ENCODE data around the gene SYDE2. TPM values are rescaled to one million over a fixed set of nuclear protein-coding genes. Genes with fewer than 3 reads are reported as not detected.
"Not testable (repeated sequence)": the region's sequence is repeated elsewhere in the genome, so short reads cannot be mapped to it uniquely, and the experiment has no call there.

SYDE2 gene
- total RNA-seq, 1 experiment from 2014 or later, result 1.8 TPM

DNA sequence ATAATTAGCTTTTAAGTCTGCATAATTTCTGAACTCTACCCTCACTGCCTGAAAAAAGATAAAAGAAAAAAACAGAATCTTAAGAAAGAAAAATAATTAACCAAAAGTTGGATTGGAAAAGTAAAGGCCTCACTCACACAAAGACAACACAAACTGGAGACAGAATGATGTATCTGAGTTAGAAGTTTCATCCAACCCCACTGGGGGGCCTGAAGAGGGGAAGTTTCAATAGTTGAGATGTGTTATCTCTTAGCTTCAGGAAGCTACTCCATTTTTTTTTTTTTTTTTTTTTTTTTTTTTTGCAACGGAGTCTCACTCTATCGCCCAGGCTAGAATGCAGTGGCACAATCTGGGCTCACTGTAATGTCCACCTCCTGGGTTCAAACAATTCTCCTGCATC, 19.9 kb downstream of the SYDE2 start:
- in situ Hi-C loops (cut with HindIII; ENCODE audit: low pct_unique_long_range_greater_than_20kb, low sequenced_read_pairs), result no loop called here
- DNase-seq (ENCODE audit: low read depth), result no peak

DNA sequence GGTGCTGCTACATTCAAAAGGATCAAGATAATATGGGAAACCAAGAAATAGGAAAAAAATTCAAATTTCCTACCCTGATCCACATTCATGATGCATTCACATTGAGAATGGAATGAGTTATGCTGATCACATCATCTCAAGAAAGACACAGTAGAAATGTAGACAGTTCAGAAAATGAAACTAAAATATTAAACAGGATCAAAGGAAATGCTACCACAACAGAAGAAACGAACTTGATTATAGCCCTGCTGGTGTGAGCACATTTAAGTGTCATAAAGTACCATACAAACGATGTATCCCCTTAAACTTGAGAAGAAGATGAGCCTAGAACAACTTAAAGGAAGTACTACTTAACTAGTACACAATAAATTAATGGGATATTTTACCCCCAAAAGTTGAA, 21.3 kb downstream of the SYDE2 start:
- no peak for DNase-seq (ENCODE audit: low read depth)
- in situ Hi-C loops (cut with HindIII; ENCODE audit: low pct_unique_long_range_greater_than_20kb, low sequenced_read_pairs), result no loop called here

DNA sequence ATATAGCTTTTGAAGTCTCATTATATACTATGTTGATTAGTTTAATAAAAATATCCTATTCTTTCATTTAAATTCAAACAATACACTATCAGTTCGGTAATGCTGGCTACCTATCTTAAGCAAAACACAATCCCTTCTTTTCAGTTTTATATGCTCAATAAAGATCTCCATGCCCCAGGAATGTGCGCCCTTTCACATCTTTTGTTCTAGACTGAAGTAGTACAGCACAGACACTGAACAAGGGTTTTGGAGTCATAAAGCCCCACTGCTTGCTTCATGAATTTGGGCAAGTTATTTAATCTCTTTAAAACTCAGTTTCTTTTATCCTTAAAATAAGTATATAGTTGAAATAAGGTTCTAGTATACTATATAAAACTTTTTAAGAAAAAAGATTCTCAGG, 22.4 kb downstream of the SYDE2 start:
- DNase-seq (ENCODE audit: low read depth), result no peak
- in situ Hi-C loops (cut with HindIII; ENCODE audit: low pct_unique_long_range_greater_than_20kb, low sequenced_read_pairs), result no loop called here

DNA sequence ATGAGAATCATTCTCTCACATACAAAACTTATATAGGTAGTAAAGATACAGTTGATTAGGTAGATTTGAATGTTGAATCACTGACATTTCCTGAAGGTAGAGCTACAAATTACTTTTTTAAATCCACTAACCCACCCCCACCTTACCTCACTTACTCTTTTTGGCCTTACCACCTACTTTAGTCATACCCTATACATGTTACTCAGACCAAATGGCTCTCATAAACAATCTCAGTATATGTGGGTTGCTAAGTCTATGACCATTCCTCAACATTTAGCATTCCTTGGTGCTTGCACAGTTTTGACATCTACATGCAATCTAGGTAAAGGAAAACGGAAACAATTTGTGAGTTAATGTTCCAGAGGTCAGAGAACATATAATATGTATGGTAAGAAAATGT, 26.3 kb downstream of the SYDE2 start:
- DNase-seq (ENCODE audit: low read depth), result no peak
- in situ Hi-C loops (cut with HindIII; ENCODE audit: low pct_unique_long_range_greater_than_20kb, low sequenced_read_pairs), result no loop called here

DNA sequence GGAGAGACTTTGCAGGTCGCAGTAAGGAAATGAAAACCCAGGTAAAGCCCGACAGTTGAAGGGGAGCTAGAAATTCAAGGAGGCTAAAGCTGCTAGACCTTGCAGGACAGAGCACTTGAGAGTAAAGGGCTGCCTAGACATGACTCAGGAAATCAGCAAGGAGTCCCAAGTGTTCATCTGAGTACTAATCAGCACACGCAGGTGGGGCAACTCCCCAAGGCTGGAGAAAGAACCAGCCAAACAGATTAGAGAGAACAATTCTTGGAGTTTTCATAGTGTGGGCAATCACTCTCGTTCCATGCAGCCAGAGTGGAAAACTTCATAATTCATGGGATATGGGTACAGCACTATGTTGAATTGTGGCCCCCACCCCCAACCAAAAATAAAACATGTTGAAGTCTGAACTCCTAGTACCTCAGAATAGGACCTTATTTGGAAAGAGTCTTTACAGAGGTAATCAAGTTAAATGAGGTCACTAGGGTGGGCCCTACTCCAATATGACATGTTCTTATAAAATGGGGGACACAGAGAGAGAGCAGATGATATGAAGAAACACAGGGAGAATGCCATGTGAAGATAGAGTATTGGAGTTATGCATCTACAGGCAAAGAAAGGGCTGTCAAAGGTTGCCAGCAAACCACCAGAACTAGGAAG, 28.0 kb downstream of the SYDE2 start:
- in situ Hi-C loops (cut with HindIII; ENCODE audit: low pct_unique_long_range_greater_than_20kb, low sequenced_read_pairs), result no loop called here

DNA sequence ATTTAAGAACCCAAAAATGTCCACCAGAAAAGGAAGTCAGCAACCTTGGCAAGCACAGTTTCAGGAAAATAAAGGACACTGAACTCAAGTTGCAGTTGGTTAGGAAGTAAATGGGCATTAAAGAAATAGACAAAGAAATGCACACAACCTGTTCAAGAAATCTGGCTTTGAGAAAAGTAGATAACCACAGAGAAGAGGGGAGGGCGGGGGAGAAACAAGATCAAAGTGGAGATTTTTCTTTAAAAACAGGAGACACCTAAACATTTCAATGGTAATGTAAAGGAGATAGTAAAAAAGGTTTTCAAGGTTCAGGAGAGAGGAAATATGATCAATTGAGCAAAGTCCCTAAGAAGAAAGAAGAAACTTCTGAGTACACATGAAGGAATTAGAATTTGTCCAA, 29.1 kb downstream of the SYDE2 start:
- no peak for DNase-seq (ENCODE audit: low read depth)
- in situ Hi-C loops (cut with HindIII; ENCODE audit: low pct_unique_long_range_greater_than_20kb, low sequenced_read_pairs), result no loop called here

More for the DNA sequence above, 28.0 kb downstream of the SYDE2 start:
- no peak for DNase-seq (ENCODE audit: low read depth)

DNA sequence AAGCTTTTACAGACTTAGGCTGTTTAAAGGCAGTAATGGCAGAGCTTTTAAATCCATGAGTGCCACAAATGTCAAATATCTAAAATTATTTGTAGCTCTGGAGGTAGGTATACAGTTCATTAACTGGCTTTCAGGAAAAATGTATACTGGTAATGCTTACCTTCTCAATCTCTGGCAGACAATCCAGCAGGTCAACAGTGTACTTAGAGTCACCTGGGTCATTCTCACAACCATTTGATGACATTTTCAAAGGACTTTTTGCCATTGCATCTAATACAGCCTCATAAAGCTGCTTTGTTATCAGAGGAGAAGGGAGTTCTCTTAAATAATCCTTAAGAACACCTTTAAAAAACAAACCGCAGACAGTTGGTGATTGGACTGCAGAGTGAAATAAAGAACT, 31.9 kb downstream of the SYDE2 start:
- DNase-seq (ENCODE audit: low read depth), result no peak
- in situ Hi-C loops (cut with HindIII; ENCODE audit: low pct_unique_long_range_greater_than_20kb, low sequenced_read_pairs), result no loop called here

DNA sequence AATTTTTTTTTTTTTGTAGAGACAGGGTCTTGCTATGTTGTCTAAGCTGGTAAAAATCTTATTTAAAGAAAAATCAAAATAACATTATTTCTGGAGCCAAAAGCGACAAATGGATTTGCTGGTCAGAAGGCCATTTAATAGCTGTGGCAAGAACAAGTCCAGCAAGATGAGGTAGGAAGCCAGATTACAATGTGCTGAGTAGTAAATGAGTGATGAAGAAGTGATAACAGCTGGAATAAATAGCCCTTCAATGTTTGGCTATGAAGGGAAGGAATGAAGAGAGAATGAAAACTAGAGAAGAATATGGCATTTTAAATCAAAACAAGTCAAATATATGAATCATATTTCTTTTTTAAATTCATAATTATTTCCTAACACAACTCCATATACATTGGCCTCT, 34.5 kb downstream of the SYDE2 start:
- no peak for DNase-seq (ENCODE audit: low read depth)
- in situ Hi-C loops (cut with HindIII; ENCODE audit: low pct_unique_long_range_greater_than_20kb, low sequenced_read_pairs), result no loop called here

DNA sequence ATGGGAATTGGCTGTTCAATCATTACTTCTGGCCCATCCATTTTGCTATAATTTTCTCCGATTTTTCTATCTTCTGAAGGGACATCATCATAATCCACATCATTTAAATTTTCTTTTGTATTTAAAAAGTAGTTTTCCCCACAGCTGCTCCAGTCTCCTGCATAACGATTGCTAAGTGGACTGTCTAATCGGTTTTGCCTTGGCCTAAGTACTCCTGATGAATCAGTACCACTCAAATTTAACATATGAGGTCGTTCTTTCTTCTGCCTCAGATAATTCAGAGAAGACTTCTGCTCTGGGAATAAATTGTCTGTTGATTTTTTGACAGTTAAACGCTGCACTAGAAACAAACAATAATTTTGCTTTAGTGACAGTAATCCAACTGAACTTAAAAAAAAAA, 41.9 kb downstream of the SYDE2 start:
- in situ Hi-C loops (cut with HindIII; ENCODE audit: low pct_unique_long_range_greater_than_20kb, low sequenced_read_pairs), result no loop called here
- no peak for DNase-seq (ENCODE audit: low read depth)

DNA sequence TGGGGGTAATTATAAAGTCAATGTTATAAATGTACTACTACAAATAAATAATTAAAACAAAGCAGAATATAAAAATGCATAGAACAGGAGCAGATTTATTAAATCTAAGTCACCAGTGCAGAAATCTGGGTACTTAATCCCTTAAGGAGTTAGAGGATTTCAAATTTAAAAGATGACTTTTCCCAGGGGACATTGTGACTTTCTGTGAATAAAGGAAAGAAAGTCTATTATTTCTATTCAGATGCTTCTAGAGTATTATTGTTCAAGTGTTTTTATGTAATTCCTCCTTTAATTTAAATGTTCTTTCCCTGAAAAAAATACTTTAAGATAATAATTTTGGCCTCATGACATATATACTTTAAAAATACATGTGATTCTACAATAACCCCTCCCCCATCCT, 43.4 kb downstream of the SYDE2 start:
- in situ Hi-C loops (cut with HindIII; ENCODE audit: low pct_unique_long_range_greater_than_20kb, low sequenced_read_pairs), result no loop called here

DNA sequence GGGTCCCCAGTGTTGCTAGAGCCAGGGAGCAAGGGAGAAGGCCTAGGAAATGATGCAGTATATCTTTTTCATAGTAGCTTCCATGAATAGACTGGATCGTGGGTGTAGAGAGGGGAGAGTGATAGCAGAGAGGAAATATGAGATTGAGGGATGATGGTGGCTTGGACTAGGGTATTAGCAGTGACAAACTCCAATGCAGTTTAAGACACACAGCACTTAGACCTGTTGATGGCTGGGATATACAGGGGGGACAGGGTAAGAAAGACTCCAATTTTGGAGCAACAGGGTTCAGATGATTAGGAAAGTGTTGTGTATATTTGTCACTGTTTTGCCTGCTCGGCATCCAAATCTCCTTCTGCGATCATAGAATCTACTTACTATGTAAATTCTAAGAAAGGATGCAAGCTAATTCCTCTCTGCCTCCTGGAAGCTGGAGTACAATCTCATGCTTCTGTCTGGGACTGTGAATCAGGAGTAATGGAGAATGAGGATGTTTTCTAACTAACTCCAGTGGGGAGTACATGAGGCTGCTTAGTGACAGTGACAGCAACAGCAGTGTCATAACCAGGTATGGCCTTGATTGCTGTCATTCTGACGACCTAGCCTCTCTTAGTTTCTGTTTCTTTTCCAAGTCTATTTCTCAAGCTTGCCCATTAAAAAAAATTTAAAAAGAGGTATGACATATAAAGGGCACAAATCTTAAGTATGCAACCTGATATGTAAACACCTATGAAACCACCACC, 47.5 kb downstream of the SYDE2 start:
- in situ Hi-C loops (cut with HindIII; ENCODE audit: low pct_unique_long_range_greater_than_20kb, low sequenced_read_pairs), result no loop called here
- no peak for DNase-seq (ENCODE audit: low read depth)

More for the DNA sequence above, 43.4 kb downstream of the SYDE2 start:
- DNase-seq (ENCODE audit: low read depth), result no peak

DNA sequence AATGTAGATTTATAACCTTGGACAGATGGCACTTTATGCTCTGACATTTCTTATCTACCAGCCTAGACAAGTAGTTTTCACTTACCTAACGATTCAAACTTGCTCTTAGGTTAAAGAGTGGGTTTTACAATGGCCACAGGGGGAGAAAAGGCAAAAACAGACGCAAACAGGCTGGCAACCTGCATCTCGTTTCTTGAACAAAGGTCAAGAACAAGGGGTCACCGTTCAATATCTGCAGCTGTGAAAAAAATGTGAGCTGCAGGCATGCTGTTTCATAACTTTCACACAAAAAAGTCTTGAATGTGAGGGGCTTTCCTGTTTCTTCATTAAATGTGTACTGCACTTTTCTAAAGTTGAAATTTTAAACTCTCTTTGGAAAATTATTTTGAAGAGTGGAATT, 49.4 kb downstream of the SYDE2 start:
- in situ Hi-C loops (cut with HindIII; ENCODE audit: low pct_unique_long_range_greater_than_20kb, low sequenced_read_pairs), result no loop called here
- no peak for DNase-seq (ENCODE audit: low read depth)

DNA sequence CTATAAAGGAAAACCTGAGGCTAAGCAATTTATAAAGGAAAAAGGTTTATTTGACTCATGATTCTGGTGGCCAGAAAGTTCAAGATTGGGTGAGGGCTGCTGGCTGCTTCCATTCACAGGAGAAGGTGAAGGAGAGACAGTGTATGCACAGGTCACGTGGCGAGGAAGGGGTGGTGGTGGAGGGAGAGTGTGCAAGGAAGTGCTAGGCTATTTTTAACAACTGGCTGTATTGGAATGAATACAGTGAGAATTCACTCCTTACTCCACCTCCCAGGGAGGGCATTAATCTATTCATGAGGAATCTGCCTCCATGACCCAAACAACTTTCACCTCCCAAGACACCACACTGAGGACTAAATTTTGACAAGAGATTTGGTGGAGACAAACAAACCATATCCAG, 51.0 kb downstream of the SYDE2 start:
- in situ Hi-C loops (cut with HindIII; ENCODE audit: low pct_unique_long_range_greater_than_20kb, low sequenced_read_pairs), result no loop called here

DNA sequence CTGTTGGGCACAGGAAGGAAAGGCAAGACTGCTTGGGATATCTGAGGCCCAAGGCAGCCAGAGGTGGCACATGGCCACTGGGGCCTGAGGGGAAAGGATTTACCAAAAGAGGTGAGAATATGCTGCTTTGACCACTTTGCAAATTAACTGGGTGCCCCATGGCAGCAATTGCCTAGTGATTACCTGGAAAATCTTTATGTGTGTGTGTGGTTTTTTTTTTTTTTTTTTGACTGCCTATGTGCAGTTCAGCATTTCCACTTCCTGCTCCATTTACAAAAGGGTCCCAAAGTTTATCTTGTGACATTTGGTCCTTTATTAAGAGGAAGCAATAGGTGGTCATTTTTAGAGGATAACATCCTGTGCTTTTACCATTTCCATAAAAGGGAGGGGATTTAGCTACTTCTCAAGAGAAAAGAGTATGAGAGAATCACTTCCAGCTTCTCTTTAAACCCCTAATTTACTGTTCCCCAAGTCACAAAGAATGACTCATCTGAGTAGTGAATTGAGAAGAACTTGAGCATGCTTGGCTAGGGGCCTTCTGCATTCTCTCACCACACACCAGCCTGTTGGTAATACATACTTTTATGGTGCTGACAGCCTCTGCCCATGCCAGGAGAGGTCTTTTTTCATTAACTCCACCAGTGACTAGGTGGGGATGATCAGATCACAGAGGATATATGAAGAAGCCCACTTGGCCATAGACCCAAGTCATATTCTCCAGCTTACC, 52.1 kb downstream of the SYDE2 start:
- in situ Hi-C loops (cut with HindIII; ENCODE audit: low pct_unique_long_range_greater_than_20kb, low sequenced_read_pairs), result no loop called here
- DNase-seq (ENCODE audit: low read depth), result no peak

More for the DNA sequence above, 51.0 kb downstream of the SYDE2 start:
- DNase-seq (ENCODE audit: low read depth), result no peak

DNA sequence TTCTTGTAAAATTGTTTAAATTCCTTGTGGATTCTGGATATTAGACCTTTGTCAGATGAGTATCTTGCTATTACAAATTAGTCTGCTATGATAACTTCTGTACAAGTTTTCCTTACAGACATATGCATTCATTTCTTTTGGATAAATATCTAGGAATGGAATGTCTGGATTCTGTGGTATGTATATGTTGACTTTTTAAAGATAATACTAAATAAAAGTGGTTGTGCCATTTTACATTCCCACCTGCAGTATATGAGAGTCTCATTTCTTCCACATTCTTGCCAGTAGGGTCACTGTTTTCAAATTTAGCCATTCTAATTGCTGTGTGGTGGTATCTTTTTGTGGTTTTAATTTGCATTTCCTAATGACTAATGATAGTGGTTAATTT, 53.9 kb downstream of the SYDE2 start:
- DNase-seq (ENCODE audit: low read depth), result no peak
- in situ Hi-C loops (cut with HindIII; ENCODE audit: low pct_unique_long_range_greater_than_20kb, low sequenced_read_pairs), result no loop called here

DNA sequence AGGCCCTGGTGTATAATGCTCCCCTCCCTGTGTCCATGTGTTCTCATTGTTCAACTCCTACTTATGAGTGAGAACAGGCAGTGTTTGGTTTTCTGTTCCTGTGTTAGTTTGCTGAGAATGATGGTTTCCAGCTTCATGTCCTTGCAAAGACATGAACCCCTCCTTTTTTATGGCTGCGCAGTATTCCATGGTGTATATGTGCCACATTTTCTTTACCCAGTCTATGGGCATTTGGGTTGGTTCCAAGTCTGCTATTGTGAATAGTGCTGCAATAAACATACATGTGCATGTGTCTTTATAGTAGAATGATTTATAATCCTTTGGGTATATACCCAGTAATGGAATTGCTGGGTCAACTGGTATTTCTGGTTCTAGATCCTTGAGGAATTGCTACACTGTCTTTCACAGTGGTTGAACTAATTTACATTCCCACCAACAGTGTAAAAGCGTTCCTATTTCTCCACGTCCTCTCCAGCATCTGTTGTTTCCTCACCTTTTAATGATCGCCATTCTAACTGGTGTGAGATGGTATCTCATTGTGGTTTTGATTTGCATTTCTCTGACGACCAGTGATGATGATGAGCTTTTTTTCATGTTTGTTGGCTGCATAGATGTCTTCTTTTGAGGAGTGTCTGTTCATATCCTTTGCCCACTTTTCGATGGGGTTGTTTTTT, 54.4 kb downstream of the SYDE2 start:
- DNase-seq (ENCODE audit: low read depth); in situ Hi-C loops (cut with HindIII; ENCODE audit: low pct_unique_long_range_greater_than_20kb, low sequenced_read_pairs): not testable (repeated sequence)

DNA sequence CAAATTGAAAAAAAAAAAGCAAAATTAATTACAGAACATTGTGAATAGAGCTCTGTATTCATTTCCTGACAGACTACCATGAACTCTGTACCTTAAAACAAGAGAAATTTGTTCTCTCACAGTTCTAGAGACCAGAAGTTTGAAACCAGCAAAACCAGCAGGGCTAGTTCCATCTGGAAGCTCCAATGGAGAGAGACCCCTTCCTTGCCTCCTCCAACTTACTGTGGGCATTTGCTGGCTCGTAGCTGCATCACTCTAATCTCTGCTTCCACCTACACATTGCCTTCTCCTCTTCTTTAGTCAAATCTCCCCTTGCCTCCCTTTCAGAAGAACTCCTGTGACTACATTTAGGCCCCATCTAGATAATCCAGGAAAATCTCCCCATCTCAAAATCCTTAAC, 56.5 kb downstream of the SYDE2 start:
- no peak for DNase-seq (ENCODE audit: low read depth)
- in situ Hi-C loops (cut with HindIII; ENCODE audit: low pct_unique_long_range_greater_than_20kb, low sequenced_read_pairs), result no loop called here

DNA sequence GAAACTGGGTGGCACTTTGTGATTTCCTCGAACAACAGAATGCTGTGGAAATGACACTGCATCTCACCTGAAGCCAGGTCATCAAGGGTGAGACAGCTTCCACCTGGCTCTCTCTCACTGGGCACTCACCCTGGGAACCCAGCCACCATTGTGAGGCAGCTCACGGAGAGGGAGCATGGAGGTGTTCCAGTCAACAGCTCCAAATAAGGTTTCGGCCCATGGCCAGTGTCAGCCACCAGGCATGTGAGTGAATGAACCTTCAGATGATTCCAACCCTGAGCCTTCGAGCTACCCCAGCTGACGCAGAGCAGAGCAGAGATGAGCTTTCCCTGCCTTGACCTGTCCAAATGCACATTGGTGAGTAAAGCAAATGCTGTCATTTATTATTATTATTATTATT, 58.1 kb downstream of the SYDE2 start:
- in situ Hi-C loops (cut with HindIII; ENCODE audit: low pct_unique_long_range_greater_than_20kb, low sequenced_read_pairs), result no loop called here
- DNase-seq (ENCODE audit: low read depth), result no peak

DNA sequence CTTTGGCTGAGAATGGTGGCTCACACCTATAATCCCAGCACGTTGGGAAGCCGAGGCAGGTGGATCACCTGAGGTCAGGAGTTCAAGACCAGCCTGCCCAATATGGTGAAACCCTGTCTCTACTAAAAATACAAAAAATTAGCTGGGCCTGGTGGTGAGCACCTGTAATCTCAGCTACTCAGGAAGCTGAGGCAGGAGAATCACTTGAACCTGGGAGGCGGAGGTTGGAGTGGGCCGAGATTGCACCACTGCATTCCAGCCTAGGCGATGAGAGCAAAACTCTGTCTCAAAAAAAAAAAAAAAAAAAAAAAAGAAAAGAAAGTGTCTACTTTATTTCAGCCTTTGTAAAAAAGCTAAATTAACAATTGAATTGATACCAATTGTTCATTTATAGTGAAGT, 62.4 kb downstream of the SYDE2 start:
- DNase-seq (ENCODE audit: low read depth); in situ Hi-C loops (cut with HindIII; ENCODE audit: low pct_unique_long_range_greater_than_20kb, low sequenced_read_pairs): not testable (repeated sequence)

All from Caki2 (cell line).